ENCODE measurements around the gene GZMH.
"Not testable (repeated sequence)": the region's sequence is repeated elsewhere in the genome, so short reads cannot be mapped to it uniquely, and the experiment has no call there.

GZMH gene

DNA sequence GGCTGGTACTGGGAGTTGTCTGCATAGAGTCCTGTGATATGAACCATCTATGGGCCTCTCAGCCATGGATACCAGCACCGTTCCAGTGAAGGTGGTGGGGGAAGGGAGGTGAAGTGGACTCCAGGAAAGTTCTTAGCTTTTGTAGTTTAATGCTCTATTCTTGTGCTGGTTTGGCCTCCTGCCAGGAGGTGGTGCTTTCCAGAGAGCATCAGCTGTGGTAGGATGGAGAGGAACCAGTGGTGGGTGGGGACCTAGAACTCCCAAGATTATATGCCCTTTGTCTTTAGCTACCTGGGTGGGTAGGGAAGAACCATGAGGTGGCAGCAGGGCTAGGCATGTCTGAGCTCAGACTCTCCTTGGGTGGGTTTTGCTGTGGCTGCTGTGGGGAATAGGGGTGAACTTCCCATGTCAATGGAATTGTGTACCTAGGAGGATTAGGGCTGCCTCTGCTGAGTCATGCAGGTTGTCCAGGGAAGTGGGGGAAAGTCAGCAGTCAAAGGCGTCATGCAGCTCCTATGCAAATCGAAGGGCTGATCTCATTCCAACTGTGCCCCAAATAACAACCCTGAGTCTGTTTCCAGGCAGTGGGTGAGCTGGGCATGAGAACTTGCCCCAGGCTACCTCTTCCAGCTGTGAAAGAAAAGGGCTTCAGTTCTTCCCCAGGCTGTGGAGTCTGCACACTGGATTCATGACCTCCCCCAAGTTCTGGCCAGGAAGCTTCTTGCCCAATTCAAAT, 14.2 kb downstream of the GZMH start:
- TF ChIP-seq, protein P1, sequence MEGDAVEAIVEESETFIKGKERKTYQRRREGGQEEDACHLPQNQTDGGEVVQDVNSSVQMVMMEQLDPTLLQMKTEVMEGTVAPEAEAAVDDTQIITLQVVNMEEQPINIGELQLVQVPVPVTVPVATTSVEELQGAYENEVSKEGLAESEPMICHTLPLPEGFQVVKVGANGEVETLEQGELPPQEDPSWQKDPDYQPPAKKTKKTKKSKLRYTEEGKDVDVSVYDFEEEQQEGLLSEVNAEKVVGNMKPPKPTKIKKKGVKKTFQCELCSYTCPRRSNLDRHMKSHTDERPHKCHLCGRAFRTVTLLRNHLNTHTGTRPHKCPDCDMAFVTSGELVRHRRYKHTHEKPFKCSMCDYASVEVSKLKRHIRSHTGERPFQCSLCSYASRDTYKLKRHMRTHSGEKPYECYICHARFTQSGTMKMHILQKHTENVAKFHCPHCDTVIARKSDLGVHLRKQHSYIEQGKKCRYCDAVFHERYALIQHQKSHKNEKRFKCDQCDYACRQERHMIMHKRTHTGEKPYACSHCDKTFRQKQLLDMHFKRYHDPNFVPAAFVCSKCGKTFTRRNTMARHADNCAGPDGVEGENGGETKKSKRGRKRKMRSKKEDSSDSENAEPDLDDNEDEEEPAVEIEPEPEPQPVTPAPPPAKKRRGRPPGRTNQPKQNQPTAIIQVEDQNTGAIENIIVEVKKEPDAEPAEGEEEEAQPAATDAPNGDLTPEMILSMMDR (IDR thresholded peaks at IDR 0.05; ENCODE audit: low read depth, low read length), result no peak
- no peak overlapping the region for H3K4me3 ChIP-seq (ENCODE audit: low read depth, low read length)

GRCh38 chr14:24591004-24591403, 18.5 kb downstream of the GZMH start:
- H3K4me3 ChIP-seq (ENCODE audit: low read depth, low read length), result not testable (repeated sequence)

DNA sequence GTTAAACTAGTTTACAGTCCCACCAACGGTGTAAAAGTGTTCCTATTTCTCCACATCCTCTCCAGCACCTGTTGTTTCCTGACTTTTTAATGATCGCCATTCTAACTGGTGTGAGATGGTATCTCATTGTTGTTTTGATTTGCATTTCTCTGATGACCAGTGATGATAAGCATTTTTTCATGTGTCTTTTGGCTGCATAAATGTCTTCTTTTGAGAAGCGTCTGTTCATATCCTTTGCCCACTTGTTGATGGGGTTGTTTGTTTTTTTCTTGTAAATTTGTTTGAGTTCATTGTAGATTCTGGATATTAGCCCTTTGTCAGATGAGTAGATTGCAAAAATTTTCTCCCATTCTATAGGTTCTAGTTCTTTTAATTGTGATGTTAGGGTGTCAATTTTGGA, 25.1 kb downstream of the GZMH start:
- not testable (repeated sequence) for H3K4me3 ChIP-seq (ENCODE audit: low read depth, low read length)

DNA sequence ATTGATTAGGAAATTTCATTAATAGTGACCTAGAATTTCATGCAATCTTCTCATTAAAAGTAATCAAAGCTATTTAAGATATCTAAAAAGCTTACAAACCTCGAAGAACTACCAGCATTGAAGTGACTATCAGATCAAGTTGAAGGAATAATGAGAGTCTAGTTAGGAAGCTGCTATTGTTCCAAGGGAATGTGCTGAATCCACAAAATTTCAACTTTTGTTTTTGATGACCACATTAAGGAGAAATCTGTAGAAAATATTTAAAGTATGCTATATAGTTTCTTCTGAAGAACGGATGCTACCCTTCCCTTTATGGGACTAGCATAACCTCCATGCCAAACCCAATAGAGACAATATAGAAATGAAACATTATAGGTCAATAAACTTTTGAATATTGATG, 30.9 kb downstream of the GZMH start:
- TF ChIP-seq, protein P1 (IDR thresholded peaks at IDR 0.05; ENCODE audit: low read depth, low read length), result no peak
- H3K4me3 ChIP-seq (ENCODE audit: low read depth, low read length), result no peak overlapping the region

- no peak overlapping the region for H3K4me3 ChIP-seq (ENCODE audit: low read depth, low read length)
- TF ChIP-seq, protein P1 (IDR thresholded peaks at IDR 0.05; ENCODE audit: low read depth, low read length), result no peak
These were observed 32.7 kb downstream of the GZMH start for GRCh38 chr14:24576771-24577170.

- no peak within 1 kb of the TSS for H3K4me3 ChIP-seq (ENCODE audit: low read depth, low read length)
- TF ChIP-seq, protein P1 (IDR thresholded peaks at IDR 0.05; ENCODE audit: low read depth, low read length), result no peak
These were observed 33.3 kb downstream of the GZMH start, which contains the start of gene CTSG for GRCh38 chr14:24576182-24576581. Gene CTSG, minus strand, starts transcription at chr14:24576250. Its CDS starts 27 bp downstream, at chr14:24576223.

GRCh38 chr14:24574206-24574774, 35.2 kb downstream of the GZMH start:
- H3K4me3 ChIP-seq (ENCODE audit: low read depth, low read length), result no peak overlapping the region

DNA sequence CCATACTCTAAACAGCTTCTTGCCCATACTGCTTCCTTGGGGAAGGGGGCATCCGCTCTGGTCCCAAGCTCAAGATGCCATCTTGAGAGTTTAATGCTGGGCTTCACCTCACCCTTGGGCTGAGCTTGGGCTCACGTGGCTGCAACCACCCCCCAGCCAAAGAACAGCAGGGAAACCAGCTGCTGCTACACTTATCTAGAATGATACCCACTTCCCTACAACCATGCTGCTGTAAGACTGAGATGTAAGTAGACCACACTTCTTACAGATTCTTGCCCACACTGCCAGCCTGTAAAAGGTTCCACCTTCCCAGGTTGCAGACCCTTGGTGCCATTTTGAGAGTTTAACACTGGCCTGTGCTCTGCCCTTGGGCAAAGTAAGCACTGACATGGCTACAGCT, 43.2 kb downstream of the GZMH start:
- no peak overlapping the region for H3K4me3 ChIP-seq (ENCODE audit: low read depth, low read length)
- TF ChIP-seq, protein P1 (IDR thresholded peaks at IDR 0.05; ENCODE audit: low read depth, low read length), result no peak

More at GRCh38 chr14:24574206-24574774, 35.2 kb downstream of the GZMH start:
- TF ChIP-seq, protein P1 (IDR thresholded peaks at IDR 0.05; ENCODE audit: low read depth, low read length), result no peak

Data from WI38 (cell line).